ENCODE data around the gene MINDY4B.

The MINDY4B gene

DNA sequence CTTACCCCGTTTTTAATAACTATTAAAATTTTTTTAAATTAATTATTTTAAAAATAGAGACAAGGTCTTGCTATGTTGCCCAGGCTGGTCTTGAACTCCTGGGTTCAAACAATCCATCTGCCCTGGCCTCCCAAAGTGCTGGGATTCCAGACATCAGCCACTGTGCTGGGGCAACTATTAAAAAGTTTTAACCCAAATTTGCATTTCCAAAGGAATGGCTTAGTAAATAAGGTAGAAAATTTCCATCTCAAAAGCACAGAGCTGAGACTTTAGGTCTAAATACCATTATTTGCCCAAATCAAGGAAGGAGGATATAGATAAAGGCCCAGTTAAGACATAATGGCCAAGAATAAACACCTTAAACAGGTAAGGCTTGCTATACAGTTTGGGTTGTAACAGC, 56.4 kb downstream of the MINDY4B start:
- in situ Hi-C loops (cut with MboI; ENCODE audit: low sequenced_read_pairs) = no loop called here

DNA sequence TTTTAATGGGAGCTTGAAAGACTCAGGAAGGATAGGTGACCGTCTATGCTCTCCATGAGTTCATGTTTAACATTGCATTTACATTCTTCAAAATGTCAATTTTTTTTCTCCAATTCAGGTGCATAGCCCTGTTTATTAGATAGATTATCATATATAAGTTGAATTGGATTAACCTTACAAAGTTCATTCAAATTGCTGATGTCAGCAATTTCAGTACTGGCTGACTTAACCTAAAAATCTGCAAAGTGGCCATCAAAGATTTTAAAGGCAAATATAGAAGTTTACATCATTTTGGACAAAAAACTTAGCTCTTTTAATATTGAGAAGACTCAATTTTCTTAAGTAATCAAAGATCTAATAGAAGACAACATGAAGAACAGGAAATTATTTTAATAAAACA, 57.8 kb downstream of the MINDY4B start:
- in situ Hi-C loops (cut with MboI; ENCODE audit: low sequenced_read_pairs) = no loop called here

DNA sequence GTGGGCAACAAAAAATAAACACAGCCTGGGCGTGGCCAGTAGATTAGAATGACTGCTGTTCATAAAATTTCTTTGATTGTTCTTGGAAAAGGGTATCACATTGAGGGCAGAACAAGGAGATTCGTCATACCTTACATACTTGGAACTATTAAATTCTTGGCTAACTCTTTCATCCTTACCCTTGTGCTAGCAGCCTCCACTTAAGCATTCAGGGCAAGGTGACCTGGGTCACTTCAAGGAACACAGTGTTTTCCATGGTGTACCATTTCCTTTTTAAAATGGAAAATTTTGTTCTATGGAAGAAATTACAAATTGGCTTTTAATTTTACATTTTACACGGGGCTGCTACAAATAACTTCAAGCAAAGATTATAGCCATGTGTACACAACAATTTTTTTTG, 60.8 kb downstream of the MINDY4B start:
- in situ Hi-C loops (cut with MboI; ENCODE audit: low sequenced_read_pairs) = no loop called here

- in situ Hi-C loops (cut with MboI; ENCODE audit: low sequenced_read_pairs) = no loop called here
These were observed 62.0 kb downstream of the MINDY4B start for GRCh38 chr3:150843241-150843640.

GRCh38 chr3:150840802-150841515, 64.3 kb downstream of the MINDY4B start:
- in situ Hi-C loops (cut with MboI; ENCODE audit: low sequenced_read_pairs) = no loop called here

- in situ Hi-C loops (cut with MboI; ENCODE audit: low sequenced_read_pairs) = no loop called here
These were observed 74.5 kb downstream of the MINDY4B start for GRCh38 chr3:150830745-150831144.

DNA sequence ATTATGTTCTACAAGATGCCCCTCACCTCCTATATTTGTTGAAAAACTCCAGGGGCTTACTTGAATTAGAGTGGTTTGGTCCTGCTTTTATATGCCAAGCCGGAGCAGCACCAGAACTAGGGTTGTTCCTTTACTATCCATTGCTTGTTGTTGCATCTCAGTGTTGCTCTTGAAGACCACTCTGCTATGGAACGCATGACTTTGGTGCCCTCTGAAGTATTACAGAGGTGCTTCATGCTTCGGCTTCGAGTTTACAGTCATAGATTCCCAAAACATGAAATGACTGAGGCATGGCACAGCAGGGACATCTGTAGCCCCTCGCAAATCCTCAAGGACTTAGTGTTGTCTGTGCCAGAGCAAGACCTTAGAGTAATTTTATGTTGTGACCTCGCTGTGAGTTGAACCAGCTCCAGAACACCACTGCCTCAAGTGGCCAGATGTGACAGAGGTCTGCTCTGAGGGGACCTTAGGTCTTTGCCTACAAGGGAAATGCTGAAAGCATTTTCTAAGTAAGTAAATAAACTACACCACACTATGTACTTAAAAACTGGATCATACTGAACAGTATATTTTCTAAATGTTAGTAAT, 75.1 kb downstream of the MINDY4B start:
- in situ Hi-C loops (cut with MboI; ENCODE audit: low sequenced_read_pairs) = no loop called here

DNA sequence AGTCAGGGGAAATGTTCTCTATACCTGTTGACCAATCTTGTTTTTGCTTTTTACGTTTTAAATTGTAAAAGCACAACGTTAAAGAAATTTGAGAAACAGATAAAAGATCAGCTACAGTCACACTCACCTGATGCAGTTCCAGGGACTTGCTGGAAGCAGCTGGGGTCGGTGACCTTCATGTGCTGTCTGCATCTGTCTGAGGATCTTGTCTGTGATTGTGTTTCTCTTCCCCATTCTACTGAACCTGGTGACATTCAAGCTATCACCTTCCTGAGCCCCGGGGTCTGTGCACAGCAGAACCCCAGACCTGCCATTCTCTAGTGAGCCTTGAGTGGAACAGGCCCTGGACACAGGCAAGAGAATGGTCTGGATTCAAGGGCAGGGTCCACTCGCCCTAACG, 75.8 kb downstream of the MINDY4B start:
- in situ Hi-C loops (cut with MboI; ENCODE audit: low sequenced_read_pairs) = no loop called here

DNA sequence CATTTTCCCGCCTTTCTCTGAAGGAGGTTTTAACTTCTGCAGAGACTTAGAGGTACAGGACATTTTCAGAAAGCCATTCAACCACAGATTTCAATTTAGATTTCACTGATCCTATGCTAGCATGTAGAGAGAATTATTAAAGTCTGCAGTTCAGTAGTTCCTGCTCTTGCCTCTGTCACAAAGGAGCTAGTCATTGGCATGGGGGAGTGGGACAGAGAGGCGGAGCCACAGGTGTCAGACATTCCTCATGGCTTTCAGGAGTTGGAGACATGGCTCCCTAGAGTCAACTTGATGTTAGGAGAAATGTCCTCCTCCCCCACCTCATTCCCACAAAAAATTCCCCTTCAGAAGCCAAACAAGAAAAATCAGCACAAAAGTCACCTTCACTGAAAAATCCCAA, 76.2 kb downstream of the MINDY4B start:
- in situ Hi-C loops (cut with MboI; ENCODE audit: low sequenced_read_pairs) = no loop called here

DNA sequence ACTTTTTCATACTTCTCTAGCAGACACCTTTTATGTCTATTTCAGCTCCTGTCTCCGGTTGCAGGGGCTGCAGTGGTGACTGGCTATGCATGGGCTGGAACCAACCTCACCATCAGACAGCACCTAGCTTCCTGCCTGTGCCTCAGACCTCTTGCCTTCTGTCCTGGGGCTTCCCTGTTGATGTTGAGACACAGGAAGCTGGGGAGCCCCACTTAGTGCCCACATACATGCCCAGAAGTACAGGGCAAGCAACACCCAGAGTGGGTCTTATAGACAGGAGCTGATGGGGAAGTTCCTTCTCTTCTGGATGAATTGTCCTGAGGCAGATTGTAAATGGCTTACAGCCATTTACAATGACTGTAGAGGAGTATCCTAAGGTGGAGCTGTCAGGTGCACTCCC, 77.0 kb downstream of the MINDY4B start:
- in situ Hi-C loops (cut with MboI; ENCODE audit: low sequenced_read_pairs) = no loop called here

GRCh38 chr3:150826466-150827282, 78.6 kb downstream of the MINDY4B start:
- in situ Hi-C loops (cut with MboI; ENCODE audit: low sequenced_read_pairs) = no loop called here

DNA sequence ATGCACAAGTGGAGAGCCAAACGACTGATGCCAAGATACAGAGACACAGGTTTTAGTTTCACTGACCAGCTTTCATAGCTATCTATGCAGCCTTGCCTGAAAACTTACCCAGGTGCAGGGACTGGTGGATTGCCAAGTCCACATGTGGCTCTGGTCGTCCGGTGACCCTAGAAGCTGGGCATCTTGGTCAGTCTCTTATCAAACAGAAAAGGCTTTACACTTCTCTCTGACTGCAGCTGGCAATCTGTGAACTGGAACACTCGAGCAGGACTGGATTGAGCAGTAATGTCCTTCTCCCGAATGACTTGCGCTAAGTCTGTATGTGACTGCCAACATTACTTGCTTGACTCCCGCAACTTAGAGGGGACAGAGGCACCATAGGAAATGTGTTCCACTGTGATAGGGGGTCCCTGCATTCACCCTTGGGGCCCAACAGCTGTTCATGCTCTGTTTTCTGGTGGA, 79.3 kb downstream of the MINDY4B start:
- in situ Hi-C loops (cut with MboI; ENCODE audit: low sequenced_read_pairs) = no loop called here

GRCh38 chr3:150825192-150825915, 79.9 kb downstream of the MINDY4B start:
- in situ Hi-C loops (cut with MboI; ENCODE audit: low sequenced_read_pairs) = no loop called here

GRCh38 chr3:150823277-150823676, 82.0 kb downstream of the MINDY4B start:
- in situ Hi-C loops (cut with MboI; ENCODE audit: low sequenced_read_pairs) = no loop called here

DNA sequence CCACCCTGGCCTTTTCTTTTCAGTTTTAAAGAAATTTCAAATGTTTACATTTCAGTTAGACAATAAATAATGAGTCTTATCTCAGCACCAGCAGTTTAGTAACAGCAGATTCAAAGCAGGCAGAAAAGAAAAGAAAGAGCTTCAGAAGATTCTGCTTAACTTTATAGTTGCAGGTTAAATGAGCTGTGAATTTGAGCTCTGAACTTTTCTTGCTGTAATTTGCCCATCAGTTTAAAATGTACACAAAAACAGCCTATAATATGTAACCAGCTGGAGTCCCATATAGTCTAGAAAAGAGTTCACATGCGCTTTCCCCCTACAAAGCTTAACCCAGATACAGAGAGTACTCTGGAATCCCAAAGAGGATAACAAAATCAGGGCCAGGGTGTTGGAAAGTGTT, 82.6 kb downstream of the MINDY4B start:
- in situ Hi-C loops (cut with MboI; ENCODE audit: low sequenced_read_pairs) = no loop called here
